ENCODE measurements around the gene RDH5.

RDH5 gene
- total RNA-seq: 6.7 to 9.8 reads per million in 2 donors

GRCh38 chr12:55720071-55720564 lies at the start of gene RDH5:
Gene RDH5, plus strand, starts transcription at chr12:55720393. Its CDS starts 792 bp downstream, at chr12:55721185.
- no peak for DNase-seq

- DNase-seq: no peak
Measured at GRCh38 chr12:55671746-55672145, 48.4 kb upstream of the RDH5 start.

GRCh38 chr12:55673638-55674037 lies 46.6 kb upstream of the RDH5 start:
- no peak for DNase-seq

GRCh38 chr12:55675666-55676065 lies 44.5 kb upstream of the RDH5 start:
- DNase-seq: no peak

- DNase-seq: no peak
Measured at GRCh38 chr12:55676707-55677106, 43.5 kb upstream of the RDH5 start.

GRCh38 chr12:55679691-55680090 lies 40.5 kb upstream of the RDH5 start:
- no peak for DNase-seq

- DNase-seq: no peak
Measured at GRCh38 chr12:55681142-55682077, 38.8 kb upstream of the RDH5 start.

GRCh38 chr12:55682087-55682796 lies 38.0 kb upstream of the RDH5 start:
- no peak for DNase-seq

- DNase-seq: no peak
Measured at GRCh38 chr12:55683676-55684075, 36.5 kb upstream of the RDH5 start.

- no peak for DNase-seq
Measured at GRCh38 chr12:55684761-55685370, 35.3 kb upstream of the RDH5 start.

GRCh38 chr12:55685671-55686070 lies 34.5 kb upstream of the RDH5 start:
- no peak for DNase-seq

- DNase-seq: no peak
Measured at GRCh38 chr12:55686366-55687010, 33.7 kb upstream of the RDH5 start.

- no peak for DNase-seq
Measured at GRCh38 chr12:55687746-55688145, 32.4 kb upstream of the RDH5 start.

GRCh38 chr12:55688716-55689655 lies 31.2 kb upstream of the RDH5 start:
- DNase-seq: no peak

GRCh38 chr12:55692631-55693322 lies 27.4 kb upstream of the RDH5 start:
- DNase-seq: no peak

- no peak for DNase-seq
Measured at GRCh38 chr12:55693323-55694187, 26.6 kb upstream of the RDH5 start.

GRCh38 chr12:55694188-55694515 lies 26.0 kb upstream of the RDH5 start:
- DNase-seq: no peak

- no peak for DNase-seq
Measured at GRCh38 chr12:55694651-55695050, 25.5 kb upstream of the RDH5 start.

GRCh38 chr12:55695349-55695748 lies 24.8 kb upstream of the RDH5 start:
- DNase-seq: no peak

- DNase-seq: no peak
Measured at GRCh38 chr12:55696141-55696540, 24.1 kb upstream of the RDH5 start.
